ENCODE results near the gene GPR160. TPM values are rescaled to one million over a fixed set of nuclear protein-coding genes. Genes with fewer than 3 reads are reported as not detected.
A peak's percentile ranks its signal among the peaks of the same experiment; 100 is the strongest.

Gene GPR160
- total RNA-seq, 1 experiment from 2014 or later, result 0.40 TPM

DNA sequence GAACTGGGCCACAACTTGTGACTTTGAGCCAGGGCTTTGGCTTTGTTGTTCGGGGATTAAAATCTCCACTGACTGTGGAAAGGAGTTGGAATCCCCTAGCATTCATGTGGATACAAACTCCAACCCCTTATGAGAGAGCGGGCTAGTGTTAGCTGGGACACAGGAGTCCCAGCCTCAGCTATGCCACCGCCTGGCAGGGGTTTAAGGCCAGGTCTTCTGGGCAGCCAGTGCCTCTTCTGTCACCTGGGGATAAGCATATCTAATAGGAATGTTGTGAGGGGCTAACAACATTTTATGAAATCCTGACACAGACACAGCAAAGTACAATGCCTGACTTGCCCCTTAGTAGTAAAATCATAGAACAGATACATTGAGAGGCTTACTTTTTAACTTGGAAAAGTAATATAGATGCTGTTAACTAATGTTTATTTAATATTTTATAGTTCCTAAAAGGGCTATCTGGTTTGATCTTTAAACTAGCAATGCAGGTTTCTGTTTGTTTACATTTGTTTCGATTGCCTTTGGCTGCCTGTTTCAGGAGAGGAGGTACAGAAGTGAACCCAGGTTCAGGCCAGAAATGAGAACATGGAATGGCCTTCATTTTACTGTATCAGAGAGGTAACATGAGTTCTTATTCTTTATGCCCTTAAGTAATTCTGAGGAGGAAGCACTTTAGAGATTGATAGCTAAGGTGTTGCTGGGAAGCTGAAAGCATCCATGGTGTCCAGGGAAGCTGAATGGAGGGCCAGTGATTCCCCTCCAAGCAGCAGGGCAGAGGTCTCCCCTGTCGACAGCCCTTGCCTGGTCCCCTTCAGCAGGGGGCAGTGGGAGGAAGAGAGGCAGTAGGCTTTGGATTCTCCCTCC lies 8.7 kb downstream of the GPR160 start:
- Histone ChIP-seq H3K27ac (no peak overlapping the region), H3K9me3 (replicated peaks) (no peaks in the 10 kb centered on the region), H3K27me3 (no peaks in the 10 kb centered on the region), H3K36me3 (no peaks in the 10 kb centered on the region), H3K4me1 (no peaks in the 10 kb centered on the region), H3K4me3 (no peak overlapping the region)
- no peak for DNase-seq

DNA sequence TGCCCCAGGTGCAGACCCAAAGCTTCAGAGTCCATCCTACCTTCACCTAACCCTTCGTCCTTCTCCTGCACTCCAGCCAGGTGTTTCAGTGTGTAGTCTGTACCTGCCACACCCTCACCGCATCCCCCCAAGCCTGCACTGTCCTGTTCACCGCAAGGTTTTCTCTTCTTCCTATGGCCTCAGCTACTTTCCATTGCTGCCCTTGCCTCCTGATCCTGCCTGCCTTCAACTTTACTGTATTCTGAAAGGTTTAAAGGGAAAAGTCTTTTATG lies 9.3 kb downstream of the GPR160 start:
- Histone ChIP-seq H3K27me3 (no peaks in the 10 kb centered on the region), H3K36me3 (no peaks in the 10 kb centered on the region), H3K4me3 (no peak overlapping the region), H3K9me3 (replicated peaks) (no peaks in the 10 kb centered on the region), H3K27ac (no peak overlapping the region), H3K4me1 (no peaks in the 10 kb centered on the region)
- DNase-seq, result no peak

DNA sequence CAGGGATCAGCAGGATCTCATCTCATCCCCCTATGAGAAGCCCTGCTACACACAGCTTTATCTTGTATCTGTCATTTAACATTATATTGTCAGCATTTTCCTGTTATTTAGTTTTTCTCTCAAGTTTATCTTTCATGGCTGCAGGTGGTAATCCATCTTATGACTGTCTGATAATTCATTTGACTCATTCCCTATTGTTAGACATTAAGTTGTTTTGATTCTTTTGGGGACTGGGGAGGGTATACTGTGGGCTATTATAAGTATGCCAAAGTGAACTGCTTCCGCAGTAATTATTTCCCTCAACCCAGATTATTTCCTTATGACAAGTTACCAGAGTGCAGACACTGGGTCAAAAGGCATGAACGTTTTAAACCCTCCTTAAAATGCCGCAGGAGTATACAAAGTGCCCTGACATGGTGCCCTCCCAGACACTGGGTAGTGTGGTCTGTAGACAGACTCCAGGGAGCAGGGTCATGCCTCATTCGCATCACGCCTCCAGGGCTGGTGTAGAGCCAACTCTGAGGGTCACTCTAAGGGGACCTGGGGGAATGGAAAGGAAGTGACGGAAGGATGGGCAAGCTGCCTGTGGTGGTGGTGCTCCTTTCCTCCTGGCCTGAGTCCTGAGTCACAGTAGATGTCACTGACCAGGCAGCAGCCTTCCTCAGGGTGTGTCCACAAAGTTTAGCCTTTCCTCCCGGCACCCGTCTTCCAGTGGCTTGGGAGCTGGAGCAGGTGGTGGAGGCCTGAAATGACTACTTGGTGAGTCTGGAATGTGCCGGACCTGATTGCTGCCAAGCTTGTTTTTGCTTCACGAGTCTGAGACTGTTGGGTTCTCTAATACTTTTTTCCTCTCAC lies 11.6 kb downstream of the GPR160 start:
- H3K36me3 ChIP-seq, result no peaks in the 10 kb centered on the region
- DNase-seq, result peak; percentile 17 to 21
- no peaks in the 10 kb centered on the region for H3K9me3 ChIP-seq (replicated peaks)
- no peak overlapping the region for H3K27ac ChIP-seq
- H3K4me1 ChIP-seq, result no peaks in the 10 kb centered on the region
- no peaks in the 10 kb centered on the region for H3K27me3 ChIP-seq
- H3K4me3 ChIP-seq, result no peak overlapping the region

DNA sequence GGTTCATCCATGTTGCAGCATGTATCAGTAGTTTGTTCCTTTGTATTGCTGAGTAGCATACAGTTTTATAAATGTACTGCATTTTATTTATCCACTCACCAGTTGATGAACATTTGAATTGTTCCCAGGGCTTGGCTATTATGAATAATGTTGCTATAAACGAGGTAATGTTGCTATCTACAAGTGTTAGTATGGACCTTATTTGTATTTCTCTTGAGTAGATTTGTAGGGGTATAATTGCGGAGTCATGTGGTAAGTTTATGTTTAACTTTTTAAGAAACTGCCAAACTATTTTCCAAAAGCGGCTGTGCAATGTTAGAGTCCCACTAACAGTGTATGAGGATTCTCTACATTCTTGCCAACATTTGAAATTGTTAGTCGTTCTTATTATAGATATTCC lies 13.0 kb downstream of the GPR160 start:
- Histone ChIP-seq H3K4me3 (no peak overlapping the region), H3K27ac (no peak overlapping the region), H3K36me3 (no peaks in the 10 kb centered on the region), H3K27me3 (no peaks in the 10 kb centered on the region), H3K9me3 (replicated peaks) (no peaks in the 10 kb centered on the region), H3K4me1 (no peaks in the 10 kb centered on the region)
- DNase-seq, result no peak

DNA sequence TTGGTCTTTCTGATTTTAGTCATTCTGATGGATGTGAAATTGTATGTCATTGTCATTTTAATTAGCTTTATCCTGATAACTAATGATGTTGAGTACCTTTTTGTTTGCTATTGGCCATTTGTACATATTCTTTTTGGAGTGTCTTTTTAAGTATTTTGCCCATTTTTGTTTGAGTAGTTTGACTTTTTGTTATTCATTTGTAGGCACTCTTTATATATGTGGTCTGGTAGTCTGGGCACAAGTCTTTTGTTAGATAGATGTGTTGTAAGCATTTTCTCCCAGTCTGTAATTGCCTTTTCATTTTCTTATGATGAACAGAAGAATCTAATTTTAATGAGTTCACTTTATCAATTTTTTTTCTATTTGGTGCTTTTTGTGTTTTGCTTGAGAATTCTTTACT lies 14.6 kb downstream of the GPR160 start:
- H3K9me3 ChIP-seq (replicated peaks), result no peaks in the 10 kb centered on the region
- no peaks in the 10 kb centered on the region for H3K36me3 ChIP-seq
- no peaks in the 10 kb centered on the region for H3K4me1 ChIP-seq
- DNase-seq, result no peak
- H3K27ac ChIP-seq, result no peak overlapping the region
- no peaks in the 10 kb centered on the region for H3K27me3 ChIP-seq
- H3K4me3 ChIP-seq, result no peak overlapping the region

DNA sequence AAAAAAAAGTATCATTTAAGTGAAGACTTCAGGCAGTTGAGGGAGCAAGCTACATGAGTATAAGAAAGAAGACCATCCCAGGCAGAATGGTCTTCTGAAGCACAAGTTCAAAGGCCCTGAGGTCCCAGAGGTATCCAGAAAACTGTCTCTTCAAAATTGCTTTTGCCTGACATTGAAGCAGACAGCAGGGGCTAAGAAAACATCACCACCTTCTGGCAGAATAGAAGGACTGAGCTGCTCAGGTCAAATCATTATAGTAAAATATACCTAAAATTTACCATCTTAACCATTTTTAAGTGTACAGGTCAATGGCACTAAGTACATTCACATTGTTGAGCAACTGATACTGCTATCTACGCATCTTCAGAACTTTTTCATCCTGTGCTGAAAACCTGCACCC lies 16.4 kb downstream of the GPR160 start:
- Histone ChIP-seq H3K27ac (no peak overlapping the region), H3K27me3 (no peaks in the 10 kb centered on the region), H3K4me3 (no peak overlapping the region), H3K36me3 (no peaks in the 10 kb centered on the region), H3K4me1 (no peaks in the 10 kb centered on the region), H3K9me3 (replicated peaks) (no peaks in the 10 kb centered on the region)
- DNase-seq, result no peak

DNA sequence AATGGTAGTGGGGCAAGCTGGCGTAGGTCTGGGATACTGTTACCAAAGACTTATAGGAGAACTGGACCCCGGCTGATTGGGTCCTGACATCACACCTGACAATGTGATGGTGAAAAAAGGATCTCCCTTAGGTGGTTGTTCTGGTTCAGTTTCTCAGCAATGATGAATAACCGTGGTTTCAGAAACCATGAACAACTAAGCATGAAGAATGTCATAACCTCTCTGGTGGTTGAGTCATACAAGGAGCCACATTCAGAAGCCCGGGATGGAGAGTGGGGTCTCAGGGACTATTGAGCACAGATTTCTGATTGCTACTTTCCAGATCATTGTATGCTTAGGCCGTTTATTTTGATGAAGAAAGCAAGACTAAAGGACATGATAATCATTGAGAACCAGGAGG lies 17.4 kb downstream of the GPR160 start:
- no peak for DNase-seq
- H3K27ac ChIP-seq, result no peak overlapping the region

DNA sequence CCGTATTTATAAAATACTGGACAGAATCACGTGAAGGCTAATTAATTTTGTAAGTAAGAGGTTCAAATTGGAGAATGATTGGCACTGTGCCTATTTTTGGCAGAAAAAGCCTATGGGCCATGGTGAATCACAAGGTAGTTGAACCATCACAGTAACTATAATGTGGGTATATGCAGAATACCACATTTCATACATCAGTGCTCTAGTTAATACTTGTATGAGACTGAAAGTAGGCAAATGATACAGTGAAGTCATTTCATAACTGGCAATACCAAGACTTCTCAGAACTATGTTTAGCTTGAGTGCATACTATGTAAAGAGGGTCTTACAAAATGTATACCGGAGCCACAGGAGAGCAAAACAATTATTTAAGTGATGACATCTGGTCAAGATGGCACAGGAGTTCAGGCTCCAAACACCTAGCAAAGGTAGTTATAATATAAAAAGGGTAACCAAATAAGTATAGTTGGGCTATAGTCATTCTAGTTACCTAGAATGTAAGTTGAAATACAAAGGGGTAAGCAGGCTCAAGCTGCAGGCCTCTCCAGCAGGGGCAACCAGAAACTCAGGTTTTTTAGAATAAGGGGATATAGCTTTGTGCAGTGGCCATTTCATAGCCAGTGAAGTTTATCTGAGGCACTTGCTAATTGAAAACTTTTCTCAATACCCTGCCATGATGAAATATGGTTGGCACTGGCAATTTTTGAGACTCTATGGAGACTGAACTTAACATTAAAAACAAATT lies 19.1 kb downstream of the GPR160 start:
- Histone ChIP-seq H3K9me3 (replicated peaks) (no peaks in the 10 kb centered on the region), H3K27me3 (no peaks in the 10 kb centered on the region), H3K27ac (no peak overlapping the region), H3K36me3 (no peaks in the 10 kb centered on the region), H3K4me3 (no peak overlapping the region), H3K4me1 (no peaks in the 10 kb centered on the region)
- DNase-seq, result no peak

More for the DNA sequence above, 17.4 kb downstream of the GPR160 start:
- no peaks in the 10 kb centered on the region for H3K36me3 ChIP-seq
- no peak overlapping the region for H3K4me3 ChIP-seq
- no peaks in the 10 kb centered on the region for H3K4me1 ChIP-seq
- H3K9me3 ChIP-seq (replicated peaks), result no peaks in the 10 kb centered on the region
- no peaks in the 10 kb centered on the region for H3K27me3 ChIP-seq

DNA sequence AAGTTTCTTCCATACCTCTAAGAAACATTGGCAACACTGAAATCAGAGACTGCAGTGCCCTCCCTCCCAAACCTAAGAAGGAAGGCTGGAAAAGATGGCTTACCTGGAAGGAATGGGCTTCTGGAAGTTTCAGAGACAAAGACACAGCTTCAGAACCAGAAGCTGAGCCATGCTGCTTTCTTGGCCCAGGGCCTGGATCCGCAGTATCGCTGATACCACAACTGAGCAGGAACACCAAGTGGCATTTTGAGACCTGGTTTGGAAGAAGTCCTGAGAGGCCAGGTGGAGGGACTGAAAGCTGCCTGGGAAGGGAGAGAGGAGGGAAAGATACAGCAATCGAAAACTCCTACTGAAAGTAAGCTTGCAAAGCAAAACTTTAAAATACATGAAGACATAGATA lies 19.8 kb downstream of the GPR160 start:
- no peak for DNase-seq
- H3K4me3 ChIP-seq, result no peak overlapping the region
- H3K4me1 ChIP-seq, result no peaks in the 10 kb centered on the region
- no peaks in the 10 kb centered on the region for H3K36me3 ChIP-seq
- H3K27me3 ChIP-seq, result no peaks in the 10 kb centered on the region
- no peak overlapping the region for H3K27ac ChIP-seq
- no peaks in the 10 kb centered on the region for H3K9me3 ChIP-seq (replicated peaks)

DNA sequence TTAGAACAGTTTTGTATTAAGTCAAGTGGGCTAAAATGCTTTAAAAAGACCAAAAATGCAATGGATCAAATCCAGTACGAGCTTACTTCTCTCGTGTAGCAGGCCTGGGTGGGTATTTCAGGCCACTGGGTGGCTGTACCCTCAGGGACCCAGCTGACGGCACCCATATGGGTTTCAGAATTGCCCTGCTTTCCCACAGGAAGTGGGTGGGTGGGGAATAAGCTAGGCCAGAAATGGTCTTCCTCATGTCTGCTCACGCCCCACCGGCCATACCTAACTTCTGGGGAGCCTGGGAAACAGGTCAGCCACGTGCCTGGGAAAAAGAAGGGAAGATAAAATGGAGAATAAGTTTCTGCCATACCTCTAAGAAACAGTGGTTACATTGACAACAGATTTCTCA lies 20.3 kb downstream of the GPR160 start:
- no peak for DNase-seq
- H3K4me3 ChIP-seq, result no peak overlapping the region
- no peak overlapping the region for H3K27ac ChIP-seq
- H3K4me1 ChIP-seq, result no peaks in the 10 kb centered on the region
- H3K27me3 ChIP-seq, result no peaks in the 10 kb centered on the region
- no peaks in the 10 kb centered on the region for H3K9me3 ChIP-seq (replicated peaks)
- H3K36me3 ChIP-seq, result no peaks in the 10 kb centered on the region

DNA sequence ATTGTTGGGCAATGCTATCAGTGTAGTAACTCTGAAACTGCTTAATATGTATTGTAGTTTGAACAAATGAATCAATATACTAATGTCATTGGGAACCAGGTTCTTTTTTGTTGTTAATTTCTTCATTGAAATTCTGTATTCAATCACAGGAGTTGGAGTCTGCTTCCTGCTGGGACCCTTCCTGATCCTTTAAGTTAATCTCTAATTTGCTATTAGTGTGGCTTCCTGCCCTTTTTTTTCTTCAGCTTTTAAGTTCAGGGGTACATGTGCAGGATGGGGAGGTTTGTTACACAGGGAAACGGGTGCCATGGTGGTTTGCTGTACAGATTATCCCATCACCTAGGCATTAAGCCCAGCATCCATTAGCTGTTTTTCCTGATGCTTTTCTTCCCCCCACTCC lies 21.7 kb downstream of the GPR160 start:
- no peak for DNase-seq
- Histone ChIP-seq H3K9me3 (replicated peaks) (no peaks in the 10 kb centered on the region), H3K36me3 (no peaks in the 10 kb centered on the region), H3K27ac (no peak overlapping the region), H3K4me1 (no peaks in the 10 kb centered on the region), H3K4me3 (no peak overlapping the region), H3K27me3 (no peaks in the 10 kb centered on the region)

DNA sequence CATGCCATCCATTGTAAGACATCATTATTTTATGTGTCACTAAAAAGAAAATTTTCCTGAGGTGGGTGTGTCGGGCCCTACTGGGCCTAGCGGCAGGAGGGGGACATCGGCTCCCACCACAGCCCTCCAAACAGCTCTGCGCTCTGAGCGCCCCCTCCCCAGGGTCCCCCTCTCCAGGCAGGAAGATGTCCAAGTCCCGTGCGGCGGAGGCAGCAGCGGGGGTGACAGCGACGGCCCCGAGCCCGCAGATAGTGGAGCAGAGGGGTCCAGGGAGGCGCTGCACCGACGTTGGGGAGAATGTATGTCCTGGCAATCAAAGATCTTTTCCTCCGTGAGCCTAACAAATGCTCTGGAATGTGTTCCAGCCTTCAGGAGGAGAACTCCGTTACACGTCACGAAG lies 24.3 kb downstream of the GPR160 start:
- Histone ChIP-seq H3K27me3 (no peaks in the 10 kb centered on the region), H3K36me3 (no peaks in the 10 kb centered on the region), H3K4me3 (no peak overlapping the region), H3K4me1 (no peaks in the 10 kb centered on the region), H3K27ac (no peak overlapping the region), H3K9me3 (replicated peaks) (no peaks in the 10 kb centered on the region)
- DNase-seq, result no peak

DNA sequence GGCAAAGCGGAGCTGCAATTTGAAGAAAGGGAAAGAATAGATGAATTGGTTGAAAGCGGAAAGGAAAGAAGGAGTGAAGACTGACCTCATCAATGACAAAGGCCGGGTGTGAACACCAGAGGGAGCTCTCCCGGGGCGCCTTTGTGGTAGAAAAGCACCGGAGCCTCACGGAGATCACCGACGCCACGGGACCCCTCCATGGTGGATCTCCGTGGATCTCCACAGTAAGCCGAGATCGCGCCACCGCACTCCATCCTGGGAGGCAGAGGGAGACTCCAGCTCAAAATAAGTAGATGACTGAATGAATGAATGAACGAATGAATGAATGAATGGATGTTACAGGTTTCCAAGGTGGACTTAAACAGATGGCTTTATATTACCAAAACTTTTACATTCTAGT lies 25.0 kb downstream of the GPR160 start:
- no peaks in the 10 kb centered on the region for H3K9me3 ChIP-seq (replicated peaks)
- no peak overlapping the region for H3K4me3 ChIP-seq
- H3K36me3 ChIP-seq, result no peaks in the 10 kb centered on the region
- no peak overlapping the region for H3K27ac ChIP-seq
- no peaks in the 10 kb centered on the region for H3K27me3 ChIP-seq
- no peak for DNase-seq
- no peaks in the 10 kb centered on the region for H3K4me1 ChIP-seq

DNA sequence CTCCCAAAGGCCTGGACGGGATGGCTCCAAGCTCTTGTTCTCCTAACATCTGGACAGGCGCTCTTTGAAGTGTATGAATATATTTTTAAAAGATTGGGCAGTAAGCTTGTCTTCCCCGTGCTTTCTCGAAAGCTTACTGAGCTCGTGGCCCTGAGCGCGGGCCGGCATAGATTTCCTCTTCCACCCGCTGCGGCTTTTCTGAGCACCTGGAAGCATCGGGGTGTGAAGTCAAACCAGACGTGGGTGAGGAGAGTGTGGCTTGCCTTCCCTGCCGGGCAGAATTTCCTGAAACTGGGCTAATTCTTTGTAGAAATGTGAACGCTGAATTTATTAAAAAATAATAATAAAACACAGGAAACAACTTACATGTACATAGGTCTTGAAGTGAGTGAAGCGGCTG lies 25.9 kb downstream of the GPR160 start:
- Histone ChIP-seq H3K4me3 (no peak overlapping the region), H3K27ac (no peak overlapping the region), H3K27me3 (no peaks in the 10 kb centered on the region), H3K9me3 (replicated peaks) (no peaks in the 10 kb centered on the region), H3K36me3 (no peaks in the 10 kb centered on the region), H3K4me1 (no peaks in the 10 kb centered on the region)
- no peak for DNase-seq

DNA sequence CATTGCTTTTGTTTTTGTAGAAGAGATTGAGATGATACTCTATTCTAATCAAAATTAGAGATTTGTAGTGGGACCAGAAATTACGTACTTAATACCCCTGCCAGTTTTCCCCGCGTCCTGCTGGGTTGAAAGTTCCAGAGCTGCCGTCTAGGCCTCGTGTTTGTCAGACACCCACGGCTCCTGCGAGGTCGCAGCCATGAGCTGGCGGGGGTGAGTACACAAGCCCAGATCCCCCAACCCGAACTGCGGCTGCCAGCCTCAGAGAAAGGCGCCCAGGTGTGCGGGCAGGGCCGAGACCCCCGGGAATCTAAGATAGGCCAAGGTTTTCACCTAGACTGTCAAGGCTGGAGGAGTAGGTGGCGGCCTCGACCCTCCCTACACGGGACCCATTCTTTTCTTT lies 26.3 kb downstream of the GPR160 start:
- Histone ChIP-seq H3K27me3 (no peaks in the 10 kb centered on the region), H3K4me3 (no peak overlapping the region), H3K27ac (no peak overlapping the region), H3K9me3 (replicated peaks) (no peaks in the 10 kb centered on the region), H3K36me3 (no peaks in the 10 kb centered on the region), H3K4me1 (no peaks in the 10 kb centered on the region)
- no peak for DNase-seq
